ENCODE measurements around the gene ITGAL.
A peak's percentile ranks its signal among the peaks of the same experiment; 100 is the strongest.

The ITGAL gene

GRCh38 chr16:30570636-30571444 lies 98.3 kb downstream of the ITGAL start:
- Histone ChIP-seq H3K4me3 (ENCODE audit: low read depth, low read length) (peak overlapping the region; percentile 68), H3K36me3 (replicated peaks) (no peaks in the 10 kb centered on the region), H3K27me3 (replicated peaks) (no peaks in the 10 kb centered on the region), H3K27ac (peak overlapping the region; percentile 73)
- in situ Hi-C loops (cut with HindIII; ENCODE audit: low pct_ligation_motif_present, low sequenced_read_pairs), result no loop called here
- DNase-seq, result peak; percentile 16
- no peak for TF ChIP-seq CTCF (IDR thresholded peaks at IDR 0.05; ENCODE audit: low read depth, low read length, missing control alignments)

GRCh38 chr16:30571445-30572322 lies 99.1 kb downstream of the ITGAL start, which contains the start of gene ZNF688:
TSS of gene ZNF688 (minus strand) at chr16:30571714. CDS start at chr16:30571629, 85 bp downstream.
- peak within 1 kb of the TSS; percentile 73 for H3K27ac ChIP-seq
- DNase-seq, result peak; percentile 96
- no peaks in the 10 kb centered on the region for H3K36me3 ChIP-seq (replicated peaks)
- H3K27me3 ChIP-seq (replicated peaks), result no peaks in the 10 kb centered on the region
- no peak for TF ChIP-seq CTCF (IDR thresholded peaks at IDR 0.05; ENCODE audit: low read depth, low read length, missing control alignments)
- peak within 1 kb of the TSS; percentile 68 for H3K4me3 ChIP-seq (ENCODE audit: low read depth, low read length)
- in situ Hi-C loops (cut with HindIII; ENCODE audit: low pct_ligation_motif_present, low sequenced_read_pairs), result no loop called here

Measured in brain microvascular endothelial cell (primary cell).